ENCODE data around the gene SIGLEC5. TPM values are rescaled to one million over a fixed set of nuclear protein-coding genes. Genes with fewer than 3 reads are reported as not detected.
A peak's percentile ranks its signal among the peaks of the same experiment; 100 is the strongest.

The SIGLEC5 gene
- total RNA-seq, 1 donor from 2014 or later, result not detected

- no peaks in the 10 kb centered on the region for H3K4me1 Mint-ChIP-seq (ENCODE audit: low read depth)
- H3K9me3 Mint-ChIP-seq, result peaks cover 8% of the 10 kb centered on the region
- H3K36me3 Mint-ChIP-seq (ENCODE audit: low read depth), result no peaks in the 10 kb centered on the region
- no peak for DNase-seq (ENCODE audit: low spot score)
- no peak overlapping the region for H3K4me3 Mint-ChIP-seq (ENCODE audit: low read depth)
- H3K27ac Mint-ChIP-seq, result no peak overlapping the region
- peaks cover 9% of the 10 kb centered on the region for H3K27me3 Mint-ChIP-seq (ENCODE audit: low read depth)
- intact Hi-C loops (cut with micrococcal nuclease), result no loop called here
Measured at GRCh38 chr19:51614789-51615188, 15.4 kb downstream of the SIGLEC5 start.

GRCh38 chr19:51610576-51610975, 19.6 kb downstream of the SIGLEC5 start:
- Mint-ChIP-seq H3K36me3 (ENCODE audit: low read depth) (no peaks in the 10 kb centered on the region), H3K27ac (no peak overlapping the region), H3K4me3 (ENCODE audit: low read depth) (no peak overlapping the region), H3K4me1 (ENCODE audit: low read depth) (peaks cover 20% of the 10 kb centered on the region), H3K9me3 (peaks cover 8% of the 10 kb centered on the region), H3K27me3 (ENCODE audit: low read depth) (no peaks in the 10 kb centered on the region)
- no peak for DNase-seq (ENCODE audit: low spot score)
- intact Hi-C loops (cut with micrococcal nuclease), result no loop called here

- Mint-ChIP-seq H3K36me3 (ENCODE audit: low read depth) (no peaks in the 10 kb centered on the region), H3K9me3 (peaks cover 7% of the 10 kb centered on the region), H3K27me3 (ENCODE audit: low read depth) (peaks cover 3% of the 10 kb centered on the region), H3K4me3 (ENCODE audit: low read depth) (no peak overlapping the region), H3K4me1 (ENCODE audit: low read depth) (peaks cover 20% of the 10 kb centered on the region), H3K27ac (no peak overlapping the region)
- DNase-seq (ENCODE audit: low spot score), result peak; percentile 65
- intact Hi-C loops (cut with micrococcal nuclease), result loop anchor here (2.0 to 5.0 kb wide), 2 partner anchors 36 to 61 kb away; partner anchors contain the start of gene ZNF175
Measured at GRCh38 chr19:51607920-51608562, 22.2 kb downstream of the SIGLEC5 start.

- Mint-ChIP-seq H3K27ac (no peak overlapping the region), H3K4me3 (ENCODE audit: low read depth) (no peak overlapping the region), H3K4me1 (ENCODE audit: low read depth) (peaks cover 20% of the 10 kb centered on the region), H3K36me3 (ENCODE audit: low read depth) (no peaks in the 10 kb centered on the region), H3K27me3 (ENCODE audit: low read depth) (peaks cover 9% of the 10 kb centered on the region), H3K9me3 (no peaks in the 10 kb centered on the region)
- intact Hi-C loops (cut with micrococcal nuclease), result loop anchor here (2.0 to 5.0 kb wide), 2 partner anchors 35 to 60 kb away; partner anchors contain the start of gene ZNF175
- peak; percentile 32 for DNase-seq (ENCODE audit: low spot score)
Measured at GRCh38 chr19:51607077-51607476, 23.1 kb downstream of the SIGLEC5 start.

GRCh38 chr19:51602189-51602854, 27.9 kb downstream of the SIGLEC5 start:
- Mint-ChIP-seq H3K9me3 (no peaks in the 10 kb centered on the region), H3K27me3 (ENCODE audit: low read depth) (peaks cover 22% of the 10 kb centered on the region), H3K36me3 (ENCODE audit: low read depth) (no peaks in the 10 kb centered on the region), H3K27ac (no peak overlapping the region), H3K4me3 (ENCODE audit: low read depth) (no peak overlapping the region), H3K4me1 (ENCODE audit: low read depth) (peaks cover 12% of the 10 kb centered on the region)
- no peak for DNase-seq (ENCODE audit: low spot score)
- intact Hi-C loops (cut with micrococcal nuclease), result no loop called here

- Mint-ChIP-seq H3K27me3 (ENCODE audit: low read depth) (peaks cover 26% of the 10 kb centered on the region), H3K9me3 (no peaks in the 10 kb centered on the region), H3K27ac (no peak overlapping the region), H3K4me3 (ENCODE audit: low read depth) (no peak overlapping the region), H3K4me1 (ENCODE audit: low read depth) (no peaks in the 10 kb centered on the region), H3K36me3 (ENCODE audit: low read depth) (no peaks in the 10 kb centered on the region)
- intact Hi-C loops (cut with micrococcal nuclease), result no loop called here
- no peak for DNase-seq (ENCODE audit: low spot score)
Measured at GRCh38 chr19:51600940-51601580, 29.1 kb downstream of the SIGLEC5 start.

- Mint-ChIP-seq H3K9me3 (no peaks in the 10 kb centered on the region), H3K4me3 (ENCODE audit: low read depth) (no peak overlapping the region), H3K27ac (no peak overlapping the region), H3K27me3 (ENCODE audit: low read depth) (peaks cover 26% of the 10 kb centered on the region), H3K4me1 (ENCODE audit: low read depth) (peaks cover 9% of the 10 kb centered on the region), H3K36me3 (ENCODE audit: low read depth) (no peaks in the 10 kb centered on the region)
- intact Hi-C loops (cut with micrococcal nuclease), result no loop called here
- no peak for DNase-seq (ENCODE audit: low spot score)
Measured at GRCh38 chr19:51599084-51599483, 31.1 kb downstream of the SIGLEC5 start.

- no peaks in the 10 kb centered on the region for H3K9me3 Mint-ChIP-seq
- peaks cover 26% of the 10 kb centered on the region for H3K27me3 Mint-ChIP-seq (ENCODE audit: low read depth)
- H3K4me3 Mint-ChIP-seq (ENCODE audit: low read depth), result no peak overlapping the region
- peaks cover 16% of the 10 kb centered on the region for H3K4me1 Mint-ChIP-seq (ENCODE audit: low read depth)
- DNase-seq (ENCODE audit: low spot score), result no peak
- H3K36me3 Mint-ChIP-seq (ENCODE audit: low read depth), result no peaks in the 10 kb centered on the region
- intact Hi-C loops (cut with micrococcal nuclease), result no loop called here
- no peak overlapping the region for H3K27ac Mint-ChIP-seq
Measured at GRCh38 chr19:51598159-51598915, 31.9 kb downstream of the SIGLEC5 start.

GRCh38 chr19:51595190-51596175, 34.7 kb downstream of the SIGLEC5 start:
- Mint-ChIP-seq H3K4me3 (ENCODE audit: low read depth) (peak overlapping the region; percentile 89), H3K36me3 (ENCODE audit: low read depth) (no peaks in the 10 kb centered on the region), H3K27me3 (ENCODE audit: low read depth) (peaks cover 12% of the 10 kb centered on the region), H3K27ac (peak overlapping the region; percentile 36), H3K4me1 (ENCODE audit: low read depth) (peaks cover 20% of the 10 kb centered on the region), H3K9me3 (no peaks in the 10 kb centered on the region)
- intact Hi-C loops (cut with micrococcal nuclease), result loop anchor here (2.0 kb wide), 1 partner anchor 49 kb away; no protein-coding TSS in a partner anchor
- no peak for DNase-seq (ENCODE audit: low spot score)

GRCh38 chr19:51594774-51595109, 35.5 kb downstream of the SIGLEC5 start:
- intact Hi-C loops (cut with micrococcal nuclease), result loop anchor here (1.0 to 5.0 kb wide), 3 partner anchors 23 to 487 kb away; partner anchors contain the start of genes CTU1 and ZNF175
- Mint-ChIP-seq H3K36me3 (ENCODE audit: low read depth) (peaks cover 2% of the 10 kb centered on the region), H3K27ac (peak overlapping the region; percentile 80), H3K27me3 (ENCODE audit: low read depth) (peaks cover 6% of the 10 kb centered on the region), H3K9me3 (peaks cover 2% of the 10 kb centered on the region), H3K4me3 (ENCODE audit: low read depth) (peak overlapping the region; percentile 89), H3K4me1 (ENCODE audit: low read depth) (peaks cover 20% of the 10 kb centered on the region)
- DNase-seq (ENCODE audit: low spot score), result no peak

GRCh38 chr19:51593969-51594773, 36.0 kb downstream of the SIGLEC5 start:
- Mint-ChIP-seq H3K27me3 (ENCODE audit: low read depth) (peaks cover 6% of the 10 kb centered on the region), H3K27ac (peak overlapping the region; percentile 80), H3K9me3 (peaks cover 8% of the 10 kb centered on the region), H3K4me3 (ENCODE audit: low read depth) (peak overlapping the region; percentile 89), H3K4me1 (ENCODE audit: low read depth) (peaks cover 20% of the 10 kb centered on the region), H3K36me3 (ENCODE audit: low read depth) (peaks cover 7% of the 10 kb centered on the region)
- intact Hi-C loops (cut with micrococcal nuclease), result loop anchor here (1.0 to 5.0 kb wide), 3 partner anchors 23 to 487 kb away; partner anchors contain the start of genes CTU1 and ZNF175
- DNase-seq (ENCODE audit: low spot score), result peak; percentile 95
